Vagina (tissue), 2 donors: ENCODE results near the gene SLC2A1. TPM values are rescaled to one million over a fixed set of nuclear protein-coding genes. Genes with fewer than 3 reads are reported as not detected.

ENCODE experiments used
- DNase-seq, 2 donors: peaks; one replicate each; pipeline ENCODE4 v3.0.0-alpha.2; 2017; ENCODE audit errors: extremely low spot score in 2 of 2
- H3K27ac ChIP-seq: fragments of 200-600 bp; sonication (generic); one replicate; pipeline ENCODE4 v1.5.1; 2019
- H3K27me3 ChIP-seq: fragments of 200-600 bp; sonication (generic); one replicate; pipeline ENCODE4 v1.5.1; 2019
- H3K36me3 ChIP-seq, 2 donors: fragments of 200-600 bp; sonication (generic); one replicate each; pipeline ENCODE4 v1.5.1; 2017 to 2019
- H3K4me1 ChIP-seq: fragments of 200-600 bp; sonication (generic); one replicate; pipeline ENCODE4 v1.5.1; 2019
- H3K4me3 ChIP-seq, 2 donors: fragments of 200-600 bp; sonication (generic); 1 replicate in 1 of 2; 2 replicates in 1 of 2; pipeline ENCODE4 v1.5.1; 2016 to 2019
- H3K9me3 ChIP-seq: fragments of 200-600 bp; sonication (generic); one replicate; pipeline ENCODE4 v1.5.1; 2019
- CTCF ChIP-seq, 3 experiments: fragments of 450-650 bp in 2 of 3; fragments of 200-600 bp in 1 of 3; sonication (generic) in 1 of 3; IDR thresholded peaks; one replicate each; pipeline ENCODE4 v1.5.1; 2017 to 2019; ENCODE audit warnings: antibody characterized with exemption in 3 of 3, mild to moderate bottlenecking in 2 of 3, moderate library complexity in 2 of 3
- POLR2A ChIP-seq, 2 donors: fragments of 450-650 bp; IDR thresholded peaks; one replicate each; pipeline ENCODE4 v1.6.1; 2017; ENCODE audit warnings: antibody characterized with exemption in 2 of 2, mild to moderate bottlenecking in 2 of 2, moderate library complexity in 2 of 2
- POLR2AphosphoS5 ChIP-seq, 2 donors: sonication (generic); formaldehyde crosslinking; IDR thresholded peaks; one replicate each; pipeline ENCODE4 v1.9.0; 2017; ENCODE audit warnings: antibody characterized with exemption in 2 of 2, mild to moderate bottlenecking in 2 of 2, low read depth in 1 of 2; ENCODE audit not compliant: insufficient read depth in 1 of 2
- intact Hi-C: fragments of 100-400 bp; cut with DNase I; formaldehyde crosslinking; loops from one replicate; pipeline ENCODE4 v1.15.1; 2023
- total RNA-seq: library from RNA; depleted of rRNA; stranded (reverse); fragments of >200 nt; gene quantifications from one replicate; pipeline ENCODE4 v1.2.3, GENCODE V29; 2016

The SLC2A1 gene
- total RNA-seq, 1 donor from 2014 or later, result 286 TPM

- no peaks in the 10 kb centered on the region for H3K36me3 ChIP-seq
- H3K9me3 ChIP-seq, result no peaks in the 10 kb centered on the region
- no peak for DNase-seq
- TF ChIP-seq POLR2A (IDR thresholded peaks at IDR 0.05) (peak in 1 of 2 donors; percentile 8), POLR2AphosphoS5 (IDR thresholded peaks at IDR 0.05; ENCODE audit: insufficient read depth in 1 of 2, low read depth in 1 of 2) (no peak)
- H3K27ac ChIP-seq, result peak overlapping the region; percentile 92
- peak overlapping the region; percentile 64 to 81 for H3K4me3 ChIP-seq
- intact Hi-C loops, result no loop called here
- H3K27me3 ChIP-seq, result no peaks in the 10 kb centered on the region
- peaks cover 52% of the 10 kb centered on the region for H3K4me1 ChIP-seq
These were observed 684 bp downstream of the SLC2A1 start for GRCh38 chr1:42957880-42958487.

GRCh38 chr1:42957229-42957879, 1.3 kb downstream of the SLC2A1 start:
- intact Hi-C loops, result no loop called here
- no peak for DNase-seq
- no peaks in the 10 kb centered on the region for H3K36me3 ChIP-seq
- TF ChIP-seq POLR2A (IDR thresholded peaks at IDR 0.05) (no peak), POLR2AphosphoS5 (IDR thresholded peaks at IDR 0.05; ENCODE audit: insufficient read depth in 1 of 2, low read depth in 1 of 2) (peak in 1 of 2 donors; percentile 46), CTCF (IDR thresholded peaks at IDR 0.05) (no peak)
- peak overlapping the region; percentile 64 to 81 for H3K4me3 ChIP-seq
- no peaks in the 10 kb centered on the region for H3K27me3 ChIP-seq
- H3K9me3 ChIP-seq, result no peaks in the 10 kb centered on the region
- H3K27ac ChIP-seq, result peak overlapping the region; percentile 92
- peaks cover 52% of the 10 kb centered on the region for H3K4me1 ChIP-seq

- H3K27ac ChIP-seq, result peak overlapping the region; percentile 92
- no peak for TF ChIP-seq POLR2AphosphoS5 (IDR thresholded peaks at IDR 0.05; ENCODE audit: insufficient read depth in 1 of 2, low read depth in 1 of 2)
- no peak for TF ChIP-seq CTCF (IDR thresholded peaks at IDR 0.05)
- TF ChIP-seq POLR2A (IDR thresholded peaks at IDR 0.05), result no peak
- no peak for DNase-seq
- no peaks in the 10 kb centered on the region for H3K27me3 ChIP-seq
- H3K36me3 ChIP-seq, result no peaks in the 10 kb centered on the region
- no peaks in the 10 kb centered on the region for H3K9me3 ChIP-seq
- intact Hi-C loops, result no loop called here
- H3K4me3 ChIP-seq, result peak overlapping the region; percentile 64 to 81
- H3K4me1 ChIP-seq, result peaks cover 55% of the 10 kb centered on the region
These were observed 1.9 kb downstream of the SLC2A1 start for GRCh38 chr1:42956739-42957138.

- Histone ChIP-seq H3K36me3 (no peaks in the 10 kb centered on the region), H3K4me3 (peak overlapping the region in 1 of 2 donors; percentile 81), H3K9me3 (no peaks in the 10 kb centered on the region), H3K27me3 (no peaks in the 10 kb centered on the region), H3K27ac (peak overlapping the region; percentile 39), H3K4me1 (peaks cover 55% of the 10 kb centered on the region)
- no peak for TF ChIP-seq CTCF (IDR thresholded peaks at IDR 0.05)
- TF ChIP-seq POLR2A (IDR thresholded peaks at IDR 0.05), result no peak
- no peak for TF ChIP-seq POLR2AphosphoS5 (IDR thresholded peaks at IDR 0.05; ENCODE audit: insufficient read depth in 1 of 2, low read depth in 1 of 2)
- intact Hi-C loops, result no loop called here
- no peak for DNase-seq
These were observed 3.2 kb downstream of the SLC2A1 start for GRCh38 chr1:42955311-42956063.
